Mononuclear cell (primary cell): Measurements from ENCODE around the gene ARID5A. TPM values are rescaled to one million over a fixed set of nuclear protein-coding genes. Genes with fewer than 3 reads are reported as not detected.

Experiments used
- H3K27me3 ChIP-seq: 2 replicates; pipeline ENCODE4 v1.6.0; 2011; ENCODE audit warnings: low read length, control low read depth; ENCODE audit not compliant: insufficient read depth
- H3K4me1 ChIP-seq: 2 replicates; pipeline ENCODE4 v1.5.1; 2011; ENCODE audit warnings: mild to moderate bottlenecking, low read length, control low read depth; ENCODE audit not compliant: insufficient read depth
- H3K4me3 ChIP-seq: 2 replicates; pipeline ENCODE4 v1.5.1; 2011; ENCODE audit warnings: mild to moderate bottlenecking, low read length, moderate library complexity
- H3K9me3 ChIP-seq: 2 replicates; pipeline ENCODE4 v1.5.1; 2011; ENCODE audit warnings: low read depth, mild to moderate bottlenecking, control low read depth, low read length
- total RNA-seq: library from RNA; depleted of rRNA; stranded (reverse); fragments of >200 nt; gene quantifications from one replicate; pipeline ENCODE4 v1.2.3, GENCODE V29; 2012

The ARID5A gene
- total RNA-seq, 1 donor, result 191 TPM

DNA sequence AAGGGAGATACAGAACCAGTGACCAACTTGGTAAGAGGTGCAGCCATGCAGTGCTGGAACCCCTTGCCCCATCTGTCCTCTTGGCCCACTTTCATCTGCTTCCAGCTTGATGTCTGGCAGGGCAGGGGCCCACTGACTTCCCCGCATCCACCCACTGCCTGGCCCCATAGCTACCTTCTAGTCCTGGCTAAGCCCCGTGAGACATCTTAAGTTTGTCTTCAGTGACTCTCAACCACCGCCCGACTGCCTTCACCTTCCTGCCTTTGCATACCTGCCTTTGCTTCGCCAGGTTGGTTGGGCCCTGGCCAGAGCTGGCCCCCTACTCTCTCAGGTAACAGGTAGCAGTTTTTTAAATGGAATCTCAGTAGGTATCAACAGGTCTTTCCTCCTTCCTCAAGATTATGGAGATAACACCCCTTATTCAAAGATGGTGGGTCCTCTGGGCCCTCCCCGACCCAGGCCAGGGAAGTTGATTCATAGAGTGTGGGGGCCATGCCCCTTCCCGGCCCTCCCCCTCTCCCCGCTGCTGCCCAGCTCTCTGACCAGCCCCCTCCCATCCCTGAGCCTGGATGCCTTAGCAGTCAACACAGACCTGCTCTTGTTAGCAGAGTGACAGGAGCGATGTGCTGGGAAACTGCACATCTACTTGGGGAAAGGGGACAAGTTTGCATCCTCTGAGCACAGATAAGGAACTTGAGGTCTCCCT, 2.8 kb downstream of the ARID5A start:
- H3K4me3 ChIP-seq, result peak overlapping the region; percentile 81
- H3K4me1 ChIP-seq, result peaks cover 68% of the 10 kb centered on the region
- H3K27me3 ChIP-seq, result no peaks in the 10 kb centered on the region
- H3K9me3 ChIP-seq, result no peaks in the 10 kb centered on the region

DNA sequence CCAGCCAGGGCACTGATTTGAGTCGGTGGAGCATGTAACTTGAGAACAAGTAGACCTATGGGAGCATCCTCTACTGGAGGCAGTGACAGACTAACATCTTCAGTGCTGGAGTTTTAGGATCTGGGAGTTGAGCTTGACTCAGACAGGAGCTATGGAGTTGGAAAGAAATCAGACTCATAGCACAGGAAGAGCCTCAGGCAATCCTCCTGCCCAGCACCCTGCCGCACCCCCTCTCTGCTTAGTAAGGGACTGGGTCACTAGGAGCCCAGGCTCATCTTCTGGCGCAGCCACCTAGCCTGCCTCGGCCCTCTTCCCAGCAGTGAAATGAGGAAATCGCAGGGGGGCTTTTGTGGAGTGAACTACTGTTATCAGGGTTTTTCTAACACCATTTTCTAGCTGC, 3.6 kb downstream of the ARID5A start:
- Histone ChIP-seq H3K4me3 (no peak overlapping the region), H3K9me3 (no peaks in the 10 kb centered on the region), H3K27me3 (no peaks in the 10 kb centered on the region), H3K4me1 (peaks cover 67% of the 10 kb centered on the region)

DNA sequence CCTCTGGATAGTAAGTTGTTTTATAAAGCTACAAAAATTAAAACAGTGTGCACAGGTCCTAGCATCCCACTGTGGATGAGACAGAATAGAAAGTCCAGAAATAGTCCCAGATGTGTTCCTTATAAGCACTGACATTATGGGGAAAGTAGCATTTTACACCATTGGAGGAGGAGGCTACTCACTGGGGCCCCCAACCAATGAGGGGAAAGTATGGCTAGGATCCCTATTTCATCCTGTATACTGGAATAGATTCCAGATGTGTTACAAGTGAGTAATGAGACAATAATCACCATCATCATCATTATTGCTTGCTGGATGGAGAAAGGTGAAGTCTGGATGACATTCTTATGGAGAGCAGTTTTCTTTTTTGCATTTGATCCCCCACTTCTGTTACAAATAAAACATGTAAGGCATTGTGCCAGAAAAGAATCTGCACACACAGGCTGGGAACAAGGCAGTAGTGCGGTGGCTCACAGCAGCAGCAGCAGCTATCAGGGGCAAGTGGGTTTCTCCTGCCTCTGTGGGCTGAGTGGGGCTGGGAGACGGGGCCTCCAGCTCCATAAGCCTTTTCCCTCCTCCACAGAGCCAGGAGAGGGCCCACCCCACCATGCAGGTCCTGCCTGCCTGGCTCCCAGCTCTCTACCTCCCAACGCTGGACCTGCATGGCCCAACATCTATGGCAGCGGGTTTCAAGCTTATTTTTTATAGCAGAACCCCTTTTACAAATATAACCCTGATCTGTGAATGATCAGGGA, 5.0 kb downstream of the ARID5A start:
- no peaks in the 10 kb centered on the region for H3K9me3 ChIP-seq
- no peaks in the 10 kb centered on the region for H3K27me3 ChIP-seq
- no peak overlapping the region for H3K4me3 ChIP-seq
- H3K4me1 ChIP-seq, result peaks cover 70% of the 10 kb centered on the region

DNA sequence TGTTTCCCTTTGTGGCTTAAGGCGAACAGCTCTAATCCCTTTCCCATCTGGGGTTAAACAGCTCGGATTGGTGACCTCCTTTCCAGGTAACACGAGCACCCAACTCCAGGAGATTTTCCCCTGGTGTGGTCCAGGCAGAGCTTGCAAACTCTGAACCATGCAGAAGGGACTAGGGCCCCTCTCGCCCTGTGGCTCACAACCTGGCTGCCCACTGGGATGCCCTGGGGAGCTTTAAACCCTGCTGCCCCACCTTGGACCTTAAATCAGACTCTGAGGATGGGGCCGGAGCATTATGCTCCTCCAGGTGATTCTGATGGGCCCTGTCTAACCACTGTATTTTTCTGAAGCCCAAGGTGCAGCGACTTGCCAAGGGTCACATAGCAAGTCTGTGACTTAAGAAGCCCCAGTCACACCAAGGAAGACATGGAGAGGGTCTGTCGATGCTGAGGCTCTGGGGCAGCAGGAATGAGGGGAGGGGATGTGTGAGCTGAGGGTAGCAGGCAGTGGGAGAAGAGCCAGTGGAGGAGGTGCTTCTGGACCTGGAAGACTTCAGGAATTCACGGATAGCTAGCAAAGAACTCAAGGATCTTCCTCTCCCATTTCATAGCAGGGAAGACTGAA, 5.9 kb downstream of the ARID5A start:
- H3K27me3 ChIP-seq, result no peaks in the 10 kb centered on the region
- H3K4me3 ChIP-seq, result no peak overlapping the region
- peaks cover 75% of the 10 kb centered on the region for H3K4me1 ChIP-seq
- no peaks in the 10 kb centered on the region for H3K9me3 ChIP-seq

DNA sequence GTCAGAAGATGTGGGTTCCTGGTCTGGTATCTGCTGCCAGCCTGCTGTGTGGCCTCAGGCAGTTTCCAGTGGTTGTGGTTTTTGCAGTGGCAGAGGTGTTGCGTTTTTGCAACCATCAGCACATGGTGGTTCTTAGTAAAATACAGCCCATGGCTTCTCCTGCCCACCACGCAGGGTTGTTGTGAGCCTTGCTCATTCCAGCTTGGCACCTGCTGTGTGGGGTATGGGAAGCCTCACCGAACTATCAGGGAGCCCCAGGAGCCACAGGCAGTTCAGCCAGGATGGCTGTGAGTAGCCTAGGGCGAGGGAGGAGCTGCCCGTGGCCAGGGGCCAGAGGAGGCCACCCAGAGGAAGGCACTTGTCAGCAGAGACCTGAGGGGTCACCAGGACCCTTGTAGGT, 9.8 kb downstream of the ARID5A start:
- no peak overlapping the region for H3K4me3 ChIP-seq
- H3K4me1 ChIP-seq, result peaks cover 39% of the 10 kb centered on the region
- no peaks in the 10 kb centered on the region for H3K27me3 ChIP-seq
- H3K9me3 ChIP-seq, result no peaks in the 10 kb centered on the region

DNA sequence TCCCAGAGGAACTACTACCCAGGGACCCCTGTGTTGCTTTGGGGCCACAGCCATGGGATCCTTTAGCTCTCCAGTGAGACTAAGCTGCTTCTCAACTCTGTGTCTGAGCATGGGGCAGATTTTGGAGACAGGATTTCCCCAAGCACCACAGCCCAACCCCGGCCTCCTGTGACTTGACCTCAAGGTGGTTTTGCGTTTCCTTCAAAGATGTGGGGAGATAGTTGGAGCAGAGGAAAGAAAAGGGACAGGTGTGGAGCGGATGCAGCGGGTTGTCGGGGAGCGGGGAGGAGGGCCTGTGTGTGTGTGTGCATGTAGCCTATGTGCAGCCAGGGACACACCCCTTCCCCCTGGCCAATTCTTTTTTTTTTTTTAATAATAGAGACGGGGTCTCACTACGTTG, 10.2 kb downstream of the ARID5A start:
- H3K4me3 ChIP-seq, result no peak overlapping the region
- H3K9me3 ChIP-seq, result no peaks in the 10 kb centered on the region
- H3K4me1 ChIP-seq, result peaks cover 39% of the 10 kb centered on the region
- no peaks in the 10 kb centered on the region for H3K27me3 ChIP-seq

DNA sequence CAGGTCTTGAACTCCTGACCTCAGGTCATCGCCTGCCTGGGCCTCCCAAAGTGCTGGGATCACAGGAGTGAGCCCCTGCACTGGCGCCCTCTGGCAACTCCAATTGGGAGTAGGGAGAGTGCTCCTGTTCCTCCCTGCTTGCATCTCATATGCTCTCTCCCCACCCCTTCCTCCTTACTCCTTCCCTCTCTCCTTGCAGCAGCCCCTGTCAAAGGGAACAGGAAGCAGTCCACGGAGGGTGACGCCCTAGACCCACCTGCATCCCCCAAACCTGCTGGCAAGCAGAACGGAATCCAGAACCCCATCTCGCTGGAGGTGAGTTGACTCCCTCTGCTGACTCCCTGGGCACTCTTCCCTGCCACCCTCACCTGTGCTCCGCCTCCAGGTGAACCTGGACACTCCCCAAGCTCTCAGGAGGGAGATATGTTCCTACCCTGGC, 10.7 kb downstream of the ARID5A start:
- Histone ChIP-seq H3K27me3 (no peaks in the 10 kb centered on the region), H3K4me1 (peaks cover 38% of the 10 kb centered on the region), H3K4me3 (no peak overlapping the region), H3K9me3 (no peaks in the 10 kb centered on the region)

DNA sequence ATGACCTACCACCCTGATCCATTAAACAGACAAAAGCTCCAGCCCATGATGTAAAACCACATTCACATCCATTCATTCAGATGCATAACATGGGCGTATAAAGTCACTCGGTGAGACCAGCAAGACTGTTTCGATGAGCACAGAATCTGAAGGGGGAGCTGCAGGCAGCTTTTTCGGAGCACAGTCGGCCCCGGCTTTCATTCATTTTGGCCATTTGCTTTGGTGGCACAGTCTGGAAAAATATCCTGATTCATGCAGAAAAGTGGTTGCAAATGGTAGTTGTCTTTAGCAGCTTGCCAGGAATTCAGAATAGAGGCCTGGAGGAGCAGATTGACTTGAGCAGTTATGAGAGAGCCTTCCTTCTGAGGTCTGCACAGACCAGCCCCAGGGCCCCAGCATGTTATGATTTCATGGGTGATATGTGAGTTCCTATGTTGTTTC, 11.2 kb downstream of the ARID5A start:
- Histone ChIP-seq H3K9me3 (no peaks in the 10 kb centered on the region), H3K27me3 (no peaks in the 10 kb centered on the region), H3K4me1 (peaks cover 33% of the 10 kb centered on the region), H3K4me3 (no peak overlapping the region)

DNA sequence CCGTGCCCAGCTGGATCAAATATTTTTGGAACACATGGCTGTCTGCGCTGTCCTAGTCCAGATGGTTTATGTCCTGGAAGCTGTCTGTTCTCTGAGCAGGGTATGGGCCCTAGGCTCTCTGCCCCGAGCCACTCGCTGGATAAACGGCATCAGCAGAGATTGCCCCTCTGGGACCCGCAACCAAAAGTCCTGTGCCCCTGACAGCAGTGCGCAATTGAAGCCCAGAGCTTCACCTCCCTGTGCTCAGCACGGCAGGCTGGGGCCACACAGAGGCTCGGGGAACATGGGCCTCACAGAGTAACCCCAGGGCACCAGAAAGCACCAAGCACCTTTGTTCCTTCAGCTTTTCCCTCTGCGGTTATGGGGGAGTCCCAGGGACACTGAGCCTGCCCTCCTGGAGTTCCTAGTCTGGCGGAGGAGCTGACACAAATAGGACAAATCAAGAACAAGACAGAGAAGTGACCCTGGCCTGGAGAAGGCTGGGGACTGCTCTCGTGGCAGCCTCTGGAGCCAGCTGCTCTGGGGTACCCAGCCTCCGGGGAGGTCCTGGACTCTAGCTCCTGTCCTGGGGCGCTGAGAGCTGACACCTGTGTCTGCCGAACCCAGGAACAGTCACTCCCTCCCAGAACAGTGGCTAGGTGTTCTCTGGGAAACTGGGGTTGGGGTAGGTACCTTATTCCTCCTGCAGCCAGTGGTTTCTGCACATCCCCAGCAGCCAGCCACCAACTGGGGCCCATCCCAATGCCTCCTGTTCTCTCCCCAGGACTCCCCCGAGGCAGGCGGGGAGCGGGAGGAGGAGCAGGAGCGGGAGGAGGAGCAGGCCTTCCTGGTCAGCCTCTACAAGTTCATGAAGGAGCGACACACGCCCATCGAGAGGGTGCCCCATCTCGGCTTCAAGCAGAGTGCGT, 12.3 kb downstream of the ARID5A start:
- Histone ChIP-seq H3K4me3 (no peak overlapping the region), H3K27me3 (no peaks in the 10 kb centered on the region), H3K9me3 (no peaks in the 10 kb centered on the region), H3K4me1 (peaks cover 31% of the 10 kb centered on the region)

DNA sequence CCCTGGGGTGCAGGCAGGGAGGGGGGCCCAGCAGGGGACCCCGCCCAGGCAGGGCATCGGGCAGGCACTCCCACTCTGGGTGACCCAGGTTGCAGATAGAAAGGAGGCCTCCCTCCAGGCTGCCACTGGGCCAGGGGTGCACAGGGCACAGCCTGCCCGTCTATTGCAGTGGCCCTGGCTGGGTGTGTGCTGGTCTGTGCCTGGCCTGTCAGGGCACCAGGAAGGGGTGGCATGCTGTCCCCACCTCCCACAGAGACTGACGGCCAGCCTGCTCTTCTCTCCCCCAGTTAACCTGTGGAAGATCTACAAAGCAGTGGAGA, 12.9 kb downstream of the ARID5A start:
- Histone ChIP-seq H3K27me3 (no peaks in the 10 kb centered on the region), H3K9me3 (no peaks in the 10 kb centered on the region), H3K4me3 (no peak overlapping the region), H3K4me1 (peaks cover 37% of the 10 kb centered on the region)

DNA sequence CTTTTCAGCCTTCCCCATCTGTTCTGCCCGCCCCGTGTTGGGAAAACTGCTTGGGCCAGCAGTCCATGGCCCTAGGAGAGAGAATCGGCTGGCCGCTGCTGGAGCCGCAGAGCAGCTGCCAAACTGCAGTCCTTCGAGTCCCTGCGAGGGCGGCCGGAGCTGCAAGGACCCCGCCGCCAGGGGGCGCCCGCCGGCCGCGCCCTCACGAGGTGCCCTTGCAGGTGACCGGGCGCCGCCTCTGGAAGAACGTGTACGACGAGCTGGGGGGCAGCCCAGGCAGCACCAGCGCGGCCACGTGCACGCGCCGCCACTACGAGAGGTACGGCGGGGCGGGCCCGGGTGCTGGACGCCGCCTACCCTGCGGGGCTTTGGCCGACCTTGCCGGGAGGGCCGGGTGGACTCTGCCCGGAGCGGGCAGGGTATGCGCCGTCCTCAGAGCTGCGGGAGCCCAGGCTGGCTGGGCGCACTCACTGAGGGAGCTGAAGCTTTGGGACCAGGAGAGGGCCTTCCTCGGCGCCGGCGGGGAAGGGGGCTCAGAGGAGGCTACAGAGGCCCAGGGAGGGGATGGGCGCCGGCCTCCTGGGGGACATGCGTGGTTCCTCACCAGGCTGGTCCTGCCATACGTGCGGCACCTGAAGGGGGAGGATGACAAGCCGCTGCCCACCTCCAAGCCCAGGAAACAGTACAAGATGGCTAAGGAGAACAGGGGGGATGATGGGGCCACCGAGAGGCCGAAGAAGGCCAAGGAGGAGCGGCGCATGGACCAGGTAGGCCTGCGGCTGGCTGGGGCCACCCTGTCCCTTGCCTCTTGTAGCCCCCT, 13.6 kb downstream of the ARID5A start:
- H3K9me3 ChIP-seq, result no peaks in the 10 kb centered on the region
- H3K4me3 ChIP-seq, result no peak overlapping the region
- no peaks in the 10 kb centered on the region for H3K27me3 ChIP-seq
- peaks cover 34% of the 10 kb centered on the region for H3K4me1 ChIP-seq

DNA sequence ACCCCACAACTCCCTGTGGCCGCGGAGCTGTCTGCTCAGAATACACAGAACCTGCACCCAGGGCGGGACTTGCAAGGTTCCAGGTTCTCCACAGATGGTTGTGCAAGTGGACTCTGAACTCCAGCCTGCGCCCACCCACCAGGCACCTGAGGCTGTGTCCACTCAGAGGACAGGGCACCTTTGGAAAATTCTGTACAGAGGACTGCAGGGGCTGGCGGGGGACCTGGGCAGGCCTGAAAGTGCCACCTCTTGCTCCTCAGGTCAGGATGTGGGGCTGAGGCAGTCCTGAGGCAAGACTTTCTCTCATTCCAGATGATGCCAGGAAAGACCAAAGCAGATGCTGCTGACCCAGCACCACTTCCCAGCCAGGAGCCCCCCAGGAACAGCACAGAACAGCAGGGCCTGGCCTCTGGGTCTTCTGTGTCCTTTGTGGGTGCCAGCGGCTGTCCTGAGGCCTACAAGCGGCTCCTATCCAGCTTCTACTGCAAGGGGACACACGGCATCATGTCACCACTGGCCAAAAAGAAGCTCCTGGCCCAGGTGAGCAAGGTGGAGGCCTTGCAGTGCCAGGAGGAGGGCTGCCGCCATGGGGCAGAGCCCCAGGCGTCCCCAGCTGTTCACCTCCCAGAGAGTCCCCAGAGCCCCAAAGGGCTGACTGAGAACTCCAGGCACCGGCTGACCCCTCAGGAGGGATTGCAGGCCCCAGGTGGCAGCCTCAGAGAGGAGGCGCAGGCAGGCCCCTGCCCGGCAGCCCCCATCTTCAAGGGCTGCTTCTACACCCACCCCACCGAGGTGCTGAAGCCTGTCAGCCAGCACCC, 14.4 kb downstream of the ARID5A start:
- peaks cover 26% of the 10 kb centered on the region for H3K4me1 ChIP-seq
- no peak overlapping the region for H3K4me3 ChIP-seq
- no peaks in the 10 kb centered on the region for H3K27me3 ChIP-seq
- H3K9me3 ChIP-seq, result no peaks in the 10 kb centered on the region

DNA sequence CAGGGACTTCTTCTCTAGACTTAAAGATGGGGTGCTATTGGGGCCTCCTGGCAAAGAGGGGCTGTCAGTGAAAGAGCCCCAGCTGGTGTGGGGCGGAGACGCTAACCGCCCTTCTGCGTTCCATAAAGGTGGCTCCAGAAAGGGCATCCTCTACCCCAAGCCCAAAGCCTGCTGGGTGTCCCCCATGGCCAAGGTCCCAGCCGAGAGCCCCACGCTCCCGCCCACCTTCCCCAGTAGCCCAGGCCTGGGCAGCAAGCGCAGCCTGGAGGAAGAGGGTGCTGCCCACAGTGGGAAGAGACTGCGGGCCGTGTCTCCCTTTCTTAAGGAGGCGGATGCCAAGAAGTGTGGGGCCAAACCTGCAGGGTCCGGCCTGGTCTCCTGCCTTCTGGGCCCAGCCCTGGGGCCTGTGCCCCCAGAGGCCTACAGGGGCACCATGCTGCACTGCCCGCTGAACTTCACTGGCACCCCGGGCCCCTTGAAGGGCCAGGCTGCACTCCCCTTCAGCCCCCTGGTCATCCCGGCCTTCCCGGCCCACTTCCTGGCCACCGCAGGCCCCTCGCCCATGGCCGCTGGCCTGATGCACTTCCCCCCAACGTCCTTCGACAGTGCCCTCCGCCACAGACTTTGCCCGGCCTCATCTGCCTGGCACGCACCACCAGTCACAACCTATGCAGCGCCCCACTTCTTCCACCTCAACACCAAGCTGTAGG, 15.2 kb downstream of the ARID5A start:
- no peaks in the 10 kb centered on the region for H3K9me3 ChIP-seq
- peaks cover 18% of the 10 kb centered on the region for H3K4me1 ChIP-seq
- no peaks in the 10 kb centered on the region for H3K27me3 ChIP-seq
- H3K4me3 ChIP-seq, result no peak overlapping the region
